ENCODE measurements around the gene SYCP2L. TPM values are rescaled to one million over a fixed set of nuclear protein-coding genes. Genes with fewer than 3 reads are reported as not detected.

The SYCP2L gene
- total RNA-seq, 4 donors from 2014 or later: 0.53 to 1.3 TPM; not detected in 2

GRCh38 chr6:10954590-10955010 lies 67.7 kb downstream of the SYCP2L start:
- WGBS, 2 donors: 38 to 40% methylated on average over 11 to 15 of the region's 15 CpGs
- DNase-seq: no peak

GRCh38 chr6:10956776-10957175 lies 69.9 kb downstream of the SYCP2L start:
- no peaks in the 10 kb centered on the region for H3K27me3 ChIP-seq
- DNase-seq: no peak
- H3K36me3 ChIP-seq: no peaks in the 10 kb centered on the region
- no peak overlapping the region for H3K4me3 ChIP-seq
- no peaks in the 10 kb centered on the region for H3K4me1 ChIP-seq
- no peaks in the 10 kb centered on the region for H3K9me3 ChIP-seq
- no peak overlapping the region for H3K27ac ChIP-seq
- intact Hi-C loops (cut with DNase I): no loop called here
- TF ChIP-seq CTCF (IDR thresholded peaks at IDR 0.05): no peak
- TF ChIP-seq POLR2A (IDR thresholded peaks at IDR 0.05): no peak

More at GRCh38 chr6:10954590-10955010, 67.7 kb downstream of the SYCP2L start:
- TF ChIP-seq CTCF (IDR thresholded peaks at IDR 0.05): peak; percentile 42 to 87 (median 70)
- TF ChIP-seq POLR2A (IDR thresholded peaks at IDR 0.05): no peak
- H3K36me3 ChIP-seq: no peaks in the 10 kb centered on the region
- no peaks in the 10 kb centered on the region for H3K9me3 ChIP-seq
- no peaks in the 10 kb centered on the region for H3K27me3 ChIP-seq
- H3K27ac ChIP-seq: no peak overlapping the region
- no peaks in the 10 kb centered on the region for H3K4me1 ChIP-seq
- no peak overlapping the region for H3K4me3 ChIP-seq
- intact Hi-C loops (cut with DNase I): loop anchor here (5.0 kb wide), 1 partner anchor 113 kb away; no protein-coding TSS in a partner anchor

- Histone ChIP-seq H3K27ac (no peak overlapping the region), H3K9me3 (no peaks in the 10 kb centered on the region), H3K4me1 (no peaks in the 10 kb centered on the region), H3K27me3 (no peaks in the 10 kb centered on the region), H3K36me3 (no peaks in the 10 kb centered on the region), H3K4me3 (no peak overlapping the region)
- WGBS, 2 donors: 64 to 67% methylated on average over 6 of the region's 6 CpGs
- intact Hi-C loops (cut with DNase I): no loop called here
- DNase-seq: no peak
- TF ChIP-seq POLR2A (IDR thresholded peaks at IDR 0.05) (no peak), CTCF (IDR thresholded peaks at IDR 0.05) (no peak)
These were observed 70.6 kb downstream of the SYCP2L start for GRCh38 chr6:10957414-10957886.

GRCh38 chr6:10960171-10960570 lies 73.3 kb downstream of the SYCP2L start:
- Histone ChIP-seq H3K9me3 (no peaks in the 10 kb centered on the region), H3K4me3 (no peak overlapping the region), H3K27ac (no peak overlapping the region), H3K4me1 (no peaks in the 10 kb centered on the region), H3K36me3 (no peaks in the 10 kb centered on the region), H3K27me3 (no peaks in the 10 kb centered on the region)
- 72 to 79% methylated on average over 2 of the region's 2 CpGs for WGBS, 2 donors
- intact Hi-C loops (cut with DNase I): no loop called here
- TF ChIP-seq POLR2A (IDR thresholded peaks at IDR 0.05) (no peak), CTCF (IDR thresholded peaks at IDR 0.05) (no peak)
- DNase-seq: no peak

GRCh38 chr6:10961837-10962236 lies 75.0 kb downstream of the SYCP2L start:
- DNase-seq: no peak

More at GRCh38 chr6:10961837-10962236, 75.0 kb downstream of the SYCP2L start:
- TF ChIP-seq POLR2A (IDR thresholded peaks at IDR 0.05): no peak
- no peak for TF ChIP-seq CTCF (IDR thresholded peaks at IDR 0.05)
- H3K4me3 ChIP-seq: no peak overlapping the region
- no peaks in the 10 kb centered on the region for H3K27me3 ChIP-seq
- 77 to 82% methylated on average over 3 of the region's 3 CpGs for WGBS, 2 donors
- peaks cover 0 to 11% (median 5%) of the 10 kb centered on the region in 3 donors for H3K9me3 ChIP-seq
- no peaks in the 10 kb centered on the region for H3K4me1 ChIP-seq
- intact Hi-C loops (cut with DNase I): no loop called here
- no peaks in the 10 kb centered on the region for H3K36me3 ChIP-seq
- no peak overlapping the region for H3K27ac ChIP-seq

Measured in esophagus squamous epithelium (tissue), 5 donors.